CD1c-positive myeloid dendritic cell (primary cell): ENCODE results near the gene POLE2.
"Not testable (repeated sequence)": the region's sequence is repeated elsewhere in the genome, so short reads cannot be mapped to it uniquely, and the experiment has no call there.

Experiments
- DNase-seq: peaks from one replicate; pipeline ENCODE4 v3.0.0-alpha.2; 2016; ENCODE audit errors: extremely low spot score

Gene POLE2

GRCh38 chr14:49687942-49688700, at the start of gene POLE2:
POLE2 (minus strand) TSS chr14:49688214; CDS start chr14:49688203, 11 bp downstream.
- DNase-seq, result peak; percentile 77

GRCh38 chr14:49735669-49736068, 47.7 kb upstream of the POLE2 start:
- not testable (repeated sequence) for DNase-seq

GRCh38 chr14:49733836-49734235, 45.8 kb upstream of the POLE2 start:
- DNase-seq, result no peak

- DNase-seq, result no peak
These were observed 44.9 kb upstream of the POLE2 start for GRCh38 chr14:49732896-49733295.

GRCh38 chr14:49727171-49727570, 39.2 kb upstream of the POLE2 start:
- DNase-seq, result no peak

GRCh38 chr14:49721733-49722435, 33.9 kb upstream of the POLE2 start:
- DNase-seq, result not testable (repeated sequence)

- no peak for DNase-seq
These were observed 32.7 kb upstream of the POLE2 start for GRCh38 chr14:49720744-49721143.

GRCh38 chr14:49710993-49711392, 23.0 kb upstream of the POLE2 start:
- DNase-seq, result not testable (repeated sequence)

GRCh38 chr14:49704471-49704870, 16.5 kb upstream of the POLE2 start:
- not testable (repeated sequence) for DNase-seq

GRCh38 chr14:49703965-49704364, 16.0 kb upstream of the POLE2 start:
- no peak for DNase-seq

GRCh38 chr14:49702725-49703124, 14.7 kb upstream of the POLE2 start:
- DNase-seq, result no peak

- not testable (repeated sequence) for DNase-seq
These were observed 5.7 kb upstream of the POLE2 start for GRCh38 chr14:49693735-49694124.

- DNase-seq, result peak; percentile 80
These were observed 5.1 kb upstream of the POLE2 start, which contains the start of gene KLHDC1 for GRCh38 chr14:49692811-49693734. KLHDC1 (plus strand) TSS chr14:49693120; CDS start chr14:49693195, 75 bp downstream.

- no peak for DNase-seq
These were observed 4.3 kb upstream of the POLE2 start for GRCh38 chr14:49692193-49692757.

- DNase-seq, result no peak
These were observed 3.0 kb upstream of the POLE2 start for GRCh38 chr14:49691031-49691430.

GRCh38 chr14:49688701-49689030, 652 bp upstream of the POLE2 start:
- no peak for DNase-seq

GRCh38 chr14:49686425-49686824, 1.6 kb downstream of the POLE2 start:
- DNase-seq, result no peak

GRCh38 chr14:49679271-49679670, 8.7 kb downstream of the POLE2 start:
- DNase-seq, result no peak

GRCh38 chr14:49677643-49678042, 10.4 kb downstream of the POLE2 start:
- no peak for DNase-seq

GRCh38 chr14:49673586-49673985, 14.4 kb downstream of the POLE2 start:
- DNase-seq, result no peak

GRCh38 chr14:49670475-49670874, 17.5 kb downstream of the POLE2 start:
- no peak for DNase-seq
